CD14-positive monocyte (primary cell): ENCODE results near the gene WTIP. TPM values are rescaled to one million over a fixed set of nuclear protein-coding genes. Genes with fewer than 3 reads are reported as not detected.
"Not testable (repeated sequence)": the region's sequence is repeated elsewhere in the genome, so short reads cannot be mapped to it uniquely, and the experiment has no call there.

Experiments
- DNase-seq, 3 donors: peaks; one replicate each; pipeline ENCODE4 v3.0.0-alpha.2; 2011 to 2022
- H2AFZ ChIP-seq: 2 replicates; pipeline ENCODE4 v1.6.0; 2012; ENCODE audit warnings: mild to moderate bottlenecking, low read depth, low read length, inconsistent platforms; ENCODE audit not compliant: insufficient read depth, poor library complexity, severe bottlenecking
- H3K27ac ChIP-seq, 2 donors: 1 replicate in 1 of 2; 2 replicates in 1 of 2; pipeline ENCODE4 v1.5.1; 2012 to 2013; ENCODE audit warnings: low read length in 2 of 2, control low read depth in 1 of 2, inconsistent platforms in 1 of 2, low read depth in 1 of 2, mild to moderate bottlenecking in 1 of 2
- H3K27me3 ChIP-seq, 2 donors: one replicate each; pipeline versions ENCODE4 v1.6.0 to v1.6.1; 2011 to 2013; ENCODE audit warnings: low read length in 2 of 2; ENCODE audit not compliant: control insufficient read depth in 2 of 2, insufficient read depth in 2 of 2
- H3K36me3 ChIP-seq, 2 donors: replicated peaks in 1 of 2; 1 replicate in 1 of 2; 2 replicates in 1 of 2; pipeline versions ENCODE4 v1.5.1 to v1.6.1; 2012 to 2013; ENCODE audit warnings: low read length in 2 of 2, control low read depth in 1 of 2, inconsistent platforms in 1 of 2, mild to moderate bottlenecking in 1 of 2; ENCODE audit not compliant: insufficient read depth in 2 of 2, control insufficient read depth in 1 of 2
- H3K4me1 ChIP-seq, 2 donors: 1 replicate in 1 of 2; 2 replicates in 1 of 2; pipeline versions ENCODE4 v1.5.1 to v1.6.1; 2012 to 2013; ENCODE audit warnings: low read length in 2 of 2, control low read depth in 1 of 2, inconsistent platforms in 1 of 2, mild to moderate bottlenecking in 1 of 2, moderate library complexity in 1 of 2; ENCODE audit not compliant: insufficient read depth in 2 of 2, control insufficient read depth in 1 of 2
- H3K4me2 ChIP-seq: replicated peaks from 2 replicates; pipeline ENCODE3; 2012; ENCODE audit warnings: low read length, moderate library complexity, mild to moderate bottlenecking; ENCODE audit not compliant: poor library complexity, severe bottlenecking; ENCODE audit errors: extremely low read depth
- H3K4me3 ChIP-seq, 3 experiments: fragments of 200-600 bp in 1 of 3; sonication (generic) in 1 of 3; replicated peaks in 1 of 3; 1 replicate in 2 of 3; 2 replicates in 1 of 3; pipeline ENCODE4 v1.5.1; 2011 to 2013; ENCODE audit warnings: low read length in 3 of 3, mild to moderate bottlenecking in 3 of 3, control low read depth in 2 of 3, low read depth in 2 of 3, inconsistent platforms in 1 of 3, moderate library complexity in 1 of 3
- H3K79me2 ChIP-seq: 2 replicates; pipeline ENCODE4 v1.6.0; 2012; ENCODE audit warnings: mild to moderate bottlenecking, control low read depth, inconsistent platforms, low read length, moderate library complexity; ENCODE audit not compliant: insufficient read depth
- H3K9ac ChIP-seq: 2 replicates; pipeline ENCODE4 v1.6.0; 2017; ENCODE audit warnings: low read length, mild to moderate bottlenecking; ENCODE audit not compliant: insufficient read depth, poor library complexity, severe bottlenecking
- H3K9me3 ChIP-seq, 2 donors: replicated peaks in 1 of 2; 1 replicate in 1 of 2; 2 replicates in 1 of 2; pipeline versions ENCODE4 v1.5.1 to v1.6.1; 2012 to 2013; ENCODE audit warnings: low read length in 2 of 2, control low read depth in 1 of 2; ENCODE audit not compliant: control insufficient read depth in 1 of 2, insufficient read depth in 1 of 2
- H4K20me1 ChIP-seq: 2 replicates; pipeline ENCODE4 v1.6.0; 2012; ENCODE audit warnings: mild to moderate bottlenecking, low read length, control low read depth, moderate library complexity; ENCODE audit not compliant: insufficient read depth
- H3K27ac Mint-ChIP-seq, 7 donors: one replicate each; pipeline ENCODE4 v1.8.0; 2020; ENCODE audit warnings: mild to moderate bottlenecking in 7 of 7, mixed read lengths in 7 of 7, moderate library complexity in 6 of 7, inconsistent platforms in 2 of 7
- H3K27me3 Mint-ChIP-seq, 3 donors: one replicate each; pipeline ENCODE4 v1.8.0; 2021 to 2022; ENCODE audit warnings: low read depth in 3 of 3, mild to moderate bottlenecking in 3 of 3, mixed read lengths in 3 of 3, moderate library complexity in 3 of 3, inconsistent platforms in 1 of 3
- H3K36me3 Mint-ChIP-seq, 2 donors: one replicate each; pipeline ENCODE4 v1.8.0; 2020; ENCODE audit warnings: mixed read lengths in 2 of 2, inconsistent platforms in 1 of 2, mild to moderate bottlenecking in 1 of 2
- H3K4me1 Mint-ChIP-seq: one replicate; pipeline ENCODE4 v1.8.0; 2020; ENCODE audit warnings: mild to moderate bottlenecking, mixed read lengths
- H3K4me3 Mint-ChIP-seq, 2 donors: one replicate each; pipeline ENCODE4 v1.8.0; 2020; ENCODE audit warnings: mild to moderate bottlenecking in 2 of 2, mixed read lengths in 2 of 2, moderate library complexity in 1 of 2
- H3K9me3 Mint-ChIP-seq, 7 donors: one replicate each; pipeline ENCODE4 v1.8.0; 2020 to 2022; ENCODE audit warnings: mixed read lengths in 7 of 7, mild to moderate bottlenecking in 6 of 7, moderate library complexity in 6 of 7, inconsistent platforms in 2 of 7
- WGBS: methylation state at CpG from one replicate; pipeline ENCODE4 v1.1.5; 2013; ENCODE audit warnings: missing lambda C conversion rate; ENCODE audit not compliant: insufficient coverage; 5-methylcytosine and 5-hydroxymethylcytosine counted together
- intact Hi-C, 2 donors: fragments of 100-400 bp; cut with micrococcal nuclease; formaldehyde crosslinking; loops; one replicate each; pipeline versions ENCODE4 v1.15.0 to v1.15.1; 2023
- polyA plus RNA-seq, 3 donors: library from polyadenylated mRNA; depleted of rRNA in 1 of 3; unstranded in 2 of 3; stranded (reverse) in 1 of 3; fragments of 300-500 nt in 2 of 3; fragments of >200 nt in 1 of 3; fragmentation: Illumina TruSeq in 2 of 3; gene quantifications; 1 replicate in 2 of 3; 2 replicates in 1 of 3; pipeline ENCODE4 v1.2.3, GENCODE V29; 2012 to 2021
- TF ChIP-seq, protein P1 (sequence below): fragments of 200-600 bp; IDR thresholded peaks from one replicate; pipeline ENCODE4 v1.8.0; 2022; ENCODE audit warnings: antibody characterized with exemption, mild to moderate bottlenecking

WTIP gene
- polyA plus RNA-seq, 3 donors: 0.11 TPM; not detected in 2

DNA sequence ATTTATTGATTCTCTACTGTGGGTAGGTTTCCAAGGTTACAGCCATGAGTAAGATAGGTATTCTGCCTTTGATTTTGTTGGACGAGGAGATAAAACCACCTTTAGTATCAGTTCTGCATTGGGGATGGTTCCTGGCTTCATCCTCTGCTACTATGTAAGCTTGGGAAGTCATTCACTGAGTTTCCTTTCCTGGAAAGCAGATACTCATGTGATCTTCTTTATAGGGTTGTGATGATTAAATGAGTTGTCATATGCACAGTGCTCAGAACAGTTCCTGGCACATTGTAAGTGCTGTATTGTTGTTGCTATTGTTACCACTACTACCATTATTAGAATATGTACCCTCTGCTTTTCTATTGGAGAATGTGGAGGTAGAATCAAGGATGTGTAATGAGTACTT, 13.1 kb upstream of the WTIP start:
- Histone ChIP-seq H3K9me3 (no peaks in the 10 kb centered on the region), H4K20me1 (no peaks in the 10 kb centered on the region), H3K4me2 (no peak overlapping the region), H3K4me3 (no peak overlapping the region), H2AFZ (no peak overlapping the region), H3K27me3 (no peaks in the 10 kb centered on the region), H3K27ac (no peak overlapping the region), H3K4me1 (peaks cover 0 to 1% of the 10 kb centered on the region in 2 donors), H3K9ac (no peak overlapping the region), H3K36me3 (peaks cover 85 to 100% of the 10 kb centered on the region in 2 donors), H3K79me2 (no peaks in the 10 kb centered on the region)
- DNase-seq: no peak
- WGBS: no CpG with 5 or more reads among the region's 1 CpG
- H3K4me3 Mint-ChIP-seq: no peak overlapping the region
- intact Hi-C loops: no loop called here
- H3K36me3 Mint-ChIP-seq: peaks cover 73 to 93% of the 10 kb centered on the region in 2 donors
- no peaks in the 10 kb centered on the region for H3K4me1 Mint-ChIP-seq
- TF ChIP-seq, protein P1, sequence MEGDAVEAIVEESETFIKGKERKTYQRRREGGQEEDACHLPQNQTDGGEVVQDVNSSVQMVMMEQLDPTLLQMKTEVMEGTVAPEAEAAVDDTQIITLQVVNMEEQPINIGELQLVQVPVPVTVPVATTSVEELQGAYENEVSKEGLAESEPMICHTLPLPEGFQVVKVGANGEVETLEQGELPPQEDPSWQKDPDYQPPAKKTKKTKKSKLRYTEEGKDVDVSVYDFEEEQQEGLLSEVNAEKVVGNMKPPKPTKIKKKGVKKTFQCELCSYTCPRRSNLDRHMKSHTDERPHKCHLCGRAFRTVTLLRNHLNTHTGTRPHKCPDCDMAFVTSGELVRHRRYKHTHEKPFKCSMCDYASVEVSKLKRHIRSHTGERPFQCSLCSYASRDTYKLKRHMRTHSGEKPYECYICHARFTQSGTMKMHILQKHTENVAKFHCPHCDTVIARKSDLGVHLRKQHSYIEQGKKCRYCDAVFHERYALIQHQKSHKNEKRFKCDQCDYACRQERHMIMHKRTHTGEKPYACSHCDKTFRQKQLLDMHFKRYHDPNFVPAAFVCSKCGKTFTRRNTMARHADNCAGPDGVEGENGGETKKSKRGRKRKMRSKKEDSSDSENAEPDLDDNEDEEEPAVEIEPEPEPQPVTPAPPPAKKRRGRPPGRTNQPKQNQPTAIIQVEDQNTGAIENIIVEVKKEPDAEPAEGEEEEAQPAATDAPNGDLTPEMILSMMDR: no peak
- H3K27ac Mint-ChIP-seq: no peak overlapping the region
- no peaks in the 10 kb centered on the region for H3K9me3 Mint-ChIP-seq
- no peaks in the 10 kb centered on the region for H3K27me3 Mint-ChIP-seq

DNA sequence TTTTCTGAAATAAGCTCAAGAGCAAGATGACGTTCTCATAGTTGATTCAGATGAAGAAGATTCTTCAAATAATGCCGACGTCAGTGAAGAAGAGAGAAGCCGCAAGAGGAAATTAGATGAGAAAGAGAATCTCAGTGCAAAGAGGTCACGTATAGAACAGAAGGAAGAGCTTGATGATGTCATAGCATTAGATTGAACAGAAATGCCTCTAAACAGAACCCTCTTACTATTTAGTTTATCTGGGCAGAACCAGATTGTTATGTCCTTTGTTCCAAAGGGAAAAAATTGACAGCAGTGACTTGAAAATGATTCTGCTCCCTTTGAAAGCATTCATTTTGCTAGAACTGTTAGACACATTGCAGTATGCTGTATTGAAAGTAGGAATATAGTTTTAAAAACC, 12.5 kb upstream of the WTIP start:
- H4K20me1 ChIP-seq, H3K9me3 Mint-ChIP-seq, H3K9me3 ChIP-seq, H3K27ac Mint-ChIP-seq, H3K4me1 Mint-ChIP-seq, H3K27me3 Mint-ChIP-seq, intact Hi-C loops, H3K4me3 Mint-ChIP-seq, DNase-seq, H3K27me3 ChIP-seq, H3K79me2 ChIP-seq, H3K27ac ChIP-seq, H3K4me2 ChIP-seq, H3K4me3 ChIP-seq, H3K9ac ChIP-seq, H2AFZ ChIP-seq, H3K4me1 ChIP-seq: not testable (repeated sequence)
- peaks cover 80 to 97% of the 10 kb centered on the region in 2 donors for H3K36me3 ChIP-seq
- H3K36me3 Mint-ChIP-seq: peaks cover 67 to 87% of the 10 kb centered on the region in 2 donors
- WGBS: no CpG with 5 or more reads among the region's 5 CpGs
